Coronary artery (tissue), 2 donors: Measurements from ENCODE around the gene IMPDH2.
A peak's percentile ranks its signal among the peaks of the same experiment; 100 is the strongest.

Experiments used
- DNase-seq: peaks from one replicate; pipeline ENCODE4 v3.0.0-alpha.2; 2017; ENCODE audit warnings: low spot score
- H3K27ac ChIP-seq, 2 donors: fragments of 200-600 bp; sonication (generic); one replicate each; pipeline ENCODE4 v1.5.1; 2016 to 2019
- H3K4me3 ChIP-seq: fragments of 200-600 bp; sonication (generic); 2 replicates; pipeline ENCODE4 v1.5.1; 2016; ENCODE audit warnings: mild to moderate bottlenecking, moderate library complexity
- TF ChIP-seq, protein P1 (sequence below): fragments of 200-600 bp; sonication (generic); IDR thresholded peaks from one replicate; pipeline ENCODE4 v1.5.1; 2019; ENCODE audit warnings: antibody characterized with exemption

The IMPDH2 gene

DNA sequence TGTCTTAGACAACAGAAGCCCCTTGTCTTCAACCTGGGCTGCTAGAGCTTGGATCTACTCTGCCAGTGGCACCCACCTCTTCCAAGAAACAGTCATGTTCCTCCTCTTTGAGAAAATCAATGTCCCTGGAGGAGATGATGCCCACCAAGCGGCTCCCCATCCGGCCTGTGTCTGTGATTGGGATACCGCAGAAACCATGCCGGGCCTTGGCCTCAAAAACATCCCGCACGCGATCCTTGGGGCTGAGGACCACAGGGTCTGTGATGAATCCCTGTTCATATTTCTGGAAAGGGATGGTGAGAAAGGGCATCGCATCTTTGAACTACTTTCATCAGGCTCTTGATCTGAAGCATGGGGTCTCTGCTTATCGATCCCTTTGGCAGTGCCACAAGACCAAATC lies 1.6 kb downstream of the IMPDH2 start:
- DNase-seq, result no peak
- TF ChIP-seq, protein P1, sequence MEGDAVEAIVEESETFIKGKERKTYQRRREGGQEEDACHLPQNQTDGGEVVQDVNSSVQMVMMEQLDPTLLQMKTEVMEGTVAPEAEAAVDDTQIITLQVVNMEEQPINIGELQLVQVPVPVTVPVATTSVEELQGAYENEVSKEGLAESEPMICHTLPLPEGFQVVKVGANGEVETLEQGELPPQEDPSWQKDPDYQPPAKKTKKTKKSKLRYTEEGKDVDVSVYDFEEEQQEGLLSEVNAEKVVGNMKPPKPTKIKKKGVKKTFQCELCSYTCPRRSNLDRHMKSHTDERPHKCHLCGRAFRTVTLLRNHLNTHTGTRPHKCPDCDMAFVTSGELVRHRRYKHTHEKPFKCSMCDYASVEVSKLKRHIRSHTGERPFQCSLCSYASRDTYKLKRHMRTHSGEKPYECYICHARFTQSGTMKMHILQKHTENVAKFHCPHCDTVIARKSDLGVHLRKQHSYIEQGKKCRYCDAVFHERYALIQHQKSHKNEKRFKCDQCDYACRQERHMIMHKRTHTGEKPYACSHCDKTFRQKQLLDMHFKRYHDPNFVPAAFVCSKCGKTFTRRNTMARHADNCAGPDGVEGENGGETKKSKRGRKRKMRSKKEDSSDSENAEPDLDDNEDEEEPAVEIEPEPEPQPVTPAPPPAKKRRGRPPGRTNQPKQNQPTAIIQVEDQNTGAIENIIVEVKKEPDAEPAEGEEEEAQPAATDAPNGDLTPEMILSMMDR, result no peak
- Histone ChIP-seq H3K27ac (peak overlapping the region in 1 of 2 donors; percentile 92), H3K4me3 (no peak overlapping the region)

DNA sequence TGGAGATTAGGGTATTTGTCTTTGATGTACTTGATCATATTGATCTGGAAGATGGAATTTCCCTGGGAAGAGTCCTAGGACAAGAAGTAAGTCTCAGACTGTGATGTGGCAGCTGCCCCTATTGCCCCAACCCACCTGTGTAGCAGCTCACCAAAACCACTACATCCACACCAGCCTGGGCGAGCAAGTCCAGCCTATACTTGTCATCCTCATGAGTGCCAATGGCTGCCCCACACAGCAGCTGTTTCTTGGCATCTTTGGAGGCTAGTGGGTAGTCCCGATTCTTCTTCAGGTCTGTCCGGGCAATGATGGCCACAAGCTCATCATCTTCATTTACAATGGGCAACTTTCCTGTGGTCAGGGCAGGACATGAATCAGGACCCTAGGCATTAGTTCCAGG lies 2.7 kb downstream of the IMPDH2 start:
- no peak for DNase-seq
- Histone ChIP-seq H3K4me3 (no peak overlapping the region), H3K27ac (no peak overlapping the region)
- TF ChIP-seq, protein P1, result no peak

DNA sequence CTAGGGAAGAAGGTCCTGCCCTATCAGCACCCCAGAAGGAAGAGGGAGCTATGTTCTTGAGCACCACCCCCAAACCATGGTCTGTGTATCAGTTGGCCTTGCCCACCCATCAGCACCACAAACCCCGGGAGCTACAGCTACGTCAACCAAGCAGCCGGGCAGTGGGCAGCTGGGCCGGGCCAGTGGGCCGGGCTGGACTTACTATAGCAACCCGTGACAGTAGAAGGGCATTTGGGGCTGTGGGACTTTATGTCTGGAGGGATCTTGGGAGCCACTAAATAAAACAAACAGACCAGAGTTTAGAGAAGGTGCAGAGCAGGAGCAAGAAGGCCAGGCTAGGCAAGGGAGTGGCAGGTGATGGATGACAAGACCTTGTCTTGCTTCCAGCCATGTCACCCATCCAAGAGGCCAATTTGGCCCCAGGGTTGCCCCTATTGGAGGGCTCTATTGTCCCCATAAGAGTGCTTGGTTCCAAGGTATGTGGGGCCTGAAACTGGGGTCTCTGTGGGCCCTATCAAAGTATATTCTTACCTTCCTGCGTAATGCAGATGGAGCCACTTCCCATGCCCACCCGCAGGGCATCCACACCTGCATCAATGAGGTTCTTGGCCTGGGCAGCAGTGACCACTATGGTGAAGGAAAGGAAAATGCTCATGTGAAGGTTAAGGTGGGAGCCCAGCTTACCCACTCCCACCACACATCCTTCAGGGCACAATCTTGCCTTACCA lies 3.2 kb downstream of the IMPDH2 start:
- no peak for DNase-seq
- TF ChIP-seq, protein P1, result no peak
- Histone ChIP-seq H3K27ac (no peak overlapping the region), H3K4me3 (no peak overlapping the region)

DNA sequence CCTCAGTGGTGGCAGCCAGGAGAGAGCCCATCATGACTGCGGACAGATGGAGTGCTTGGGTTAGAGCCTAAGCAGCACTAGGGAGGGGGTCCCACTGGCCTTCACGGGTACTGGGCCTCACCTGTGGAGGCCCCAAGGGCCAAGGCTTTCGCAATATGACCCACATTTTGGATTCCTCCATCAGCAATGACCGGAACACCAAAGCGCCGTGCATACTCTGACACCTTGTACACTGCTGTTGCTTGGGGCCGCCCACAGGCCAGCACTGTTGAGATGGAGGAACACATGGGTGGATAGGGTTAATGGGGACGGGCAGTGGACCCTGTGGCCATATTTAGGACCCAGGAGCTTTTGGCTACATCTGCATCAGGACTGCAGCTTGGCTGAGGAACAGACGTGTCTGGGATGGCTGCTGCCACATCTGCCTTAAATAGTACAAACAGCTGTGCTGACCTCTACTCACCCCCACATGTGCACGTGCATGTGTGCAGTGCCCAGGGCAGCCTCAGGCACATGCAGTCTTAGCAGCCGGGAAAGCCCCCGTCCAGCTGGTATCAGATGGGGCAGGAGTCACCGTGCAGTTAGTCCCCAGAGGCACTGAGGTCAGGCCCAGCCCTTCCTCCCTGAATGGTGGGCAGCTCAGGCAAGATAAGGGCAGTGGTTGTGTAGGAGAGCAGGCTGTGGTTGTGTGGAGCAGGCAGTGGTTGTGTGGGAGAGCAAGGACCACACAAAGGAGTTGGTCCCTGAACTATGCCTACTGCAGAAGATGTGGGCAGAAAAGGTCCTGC lies 4.0 kb downstream of the IMPDH2 start:
- DNase-seq, result no peak
- TF ChIP-seq, protein P1, result no peak
- H3K27ac ChIP-seq, result no peak overlapping the region
- no peak overlapping the region for H3K4me3 ChIP-seq

DNA sequence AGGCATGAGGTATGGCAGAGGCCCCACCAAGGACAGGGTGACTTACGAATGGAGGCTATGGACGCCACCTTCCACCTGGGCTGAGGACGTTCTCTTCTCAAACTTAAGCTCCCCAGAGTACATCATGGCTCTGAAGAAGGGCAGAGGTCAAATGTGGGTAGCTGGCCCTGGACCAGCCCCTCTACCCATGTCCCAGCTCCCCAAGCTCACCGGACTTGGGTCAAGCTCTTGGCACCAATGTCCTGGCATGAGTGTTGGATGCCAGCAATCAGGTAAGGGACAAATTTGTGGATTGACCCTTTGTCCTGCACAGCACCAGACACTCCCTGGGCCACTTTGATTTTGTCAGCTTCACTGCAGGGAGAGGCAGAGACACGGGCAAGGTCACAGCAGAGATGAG lies 4.7 kb downstream of the IMPDH2 start:
- no peak overlapping the region for H3K27ac ChIP-seq

DNA sequence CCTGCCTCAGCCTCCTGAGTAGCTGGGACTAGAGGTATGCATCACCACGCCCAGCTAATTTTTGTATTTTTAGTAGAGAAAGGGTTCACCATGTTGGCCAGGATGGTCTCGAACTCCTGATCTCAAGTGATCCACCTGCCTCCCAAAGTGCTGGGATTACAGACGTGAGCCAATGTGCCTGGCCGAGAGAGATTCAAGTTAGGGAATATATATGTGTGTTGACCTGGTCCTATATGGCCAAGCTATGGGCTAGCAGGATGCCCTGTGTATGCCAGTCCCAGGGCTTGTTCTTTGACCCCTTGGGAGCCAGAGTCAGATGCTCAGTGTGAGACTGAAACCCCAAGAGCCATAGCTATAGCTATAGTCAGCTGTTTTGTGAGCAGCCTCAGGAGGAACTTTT lies 5.4 kb downstream of the IMPDH2 start:
- no peak overlapping the region for H3K4me3 ChIP-seq
- no peak for DNase-seq
- TF ChIP-seq, protein P1, result no peak
- no peak overlapping the region for H3K27ac ChIP-seq

More for the DNA sequence above, 4.7 kb downstream of the IMPDH2 start:
- DNase-seq, result no peak
- TF ChIP-seq, protein P1, result no peak
- no peak overlapping the region for H3K4me3 ChIP-seq
